GM21367 (cell line): ENCODE measurements around the gene C4orf54.

ENCODE experiments used
- ATAC-seq: cut with Tn5 transposase; IDR thresholded peaks from one replicate; pipeline ENCODE4 v1.9.1; 2021; ENCODE audit not compliant: unreplicated experiment

The C4orf54 gene

GRCh38 chr4:99625369-99625768 is 32.3 kb downstream of the C4orf54 start:
- ATAC-seq, result peak; percentile 45

GRCh38 chr4:99624141-99624719 is 33.4 kb downstream of the C4orf54 start:
- no peak for ATAC-seq

GRCh38 chr4:99622341-99622740 is 35.3 kb downstream of the C4orf54 start:
- no peak for ATAC-seq

DNA sequence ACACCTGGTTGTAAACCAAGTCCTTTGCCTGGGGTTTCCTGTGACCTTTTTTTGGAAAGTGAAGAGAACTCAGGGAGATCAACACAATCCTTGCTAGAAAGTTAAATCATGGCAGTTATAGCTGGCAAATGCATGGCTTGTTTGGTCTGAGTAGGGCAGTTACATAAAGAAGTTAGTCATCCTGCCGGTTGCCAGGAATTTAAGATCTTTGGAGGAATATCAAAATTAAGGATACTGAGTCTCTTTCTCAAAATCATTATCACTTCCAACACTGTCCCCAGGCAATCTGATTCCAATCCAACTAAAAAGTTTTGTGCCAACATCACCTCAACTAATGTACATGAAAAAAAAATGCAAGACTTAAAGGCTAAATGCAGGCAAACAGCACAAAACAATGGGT is 40.3 kb downstream of the C4orf54 start:
- ATAC-seq, result no peak

- peak; percentile 54 for ATAC-seq
Observed at GRCh38 chr4:99615170-99615820, 42.3 kb downstream of the C4orf54 start.

GRCh38 chr4:99614491-99614890 is 43.1 kb downstream of the C4orf54 start:
- ATAC-seq, result no peak

DNA sequence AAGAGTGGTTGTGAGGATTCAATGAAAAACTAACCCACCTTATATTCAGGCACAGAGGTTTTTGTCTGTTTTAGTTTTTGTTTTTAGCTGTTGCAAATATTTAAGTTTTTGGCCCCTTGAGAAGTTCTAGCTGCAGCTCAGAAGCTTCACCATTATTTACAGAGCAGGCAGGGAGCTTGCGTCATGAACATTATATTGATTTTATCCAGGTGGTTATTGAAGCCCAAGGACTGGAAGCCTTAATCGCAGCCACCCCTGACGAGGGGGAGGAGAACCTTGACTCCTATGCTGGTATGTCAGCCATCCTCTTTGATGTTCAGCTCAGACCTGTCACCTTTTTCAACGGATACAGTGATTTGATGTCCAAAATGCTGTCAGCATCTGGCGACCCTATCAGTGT is 44.9 kb downstream of the C4orf54 start:
- ATAC-seq, result no peak

DNA sequence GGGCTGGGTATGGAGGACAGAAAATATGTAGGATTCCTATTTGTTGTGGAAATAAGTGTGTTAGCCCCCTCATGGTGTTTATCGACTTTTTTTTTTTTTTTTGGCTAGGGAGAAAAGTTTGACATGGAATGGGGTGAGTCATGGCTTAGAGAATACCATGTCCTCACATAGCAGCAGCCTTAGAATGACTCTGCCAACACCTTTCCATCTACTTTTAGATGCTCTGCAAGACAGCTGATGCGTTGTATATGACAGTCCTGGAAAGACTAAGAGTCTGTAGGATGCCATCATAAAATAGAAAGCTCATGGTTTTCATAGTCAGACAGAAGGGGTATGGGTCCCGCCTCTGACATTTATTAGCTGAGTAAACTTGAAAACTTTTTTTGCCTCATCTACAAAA is 45.3 kb downstream of the C4orf54 start:
- ATAC-seq, result no peak

GRCh38 chr4:99610605-99611175 is 46.9 kb downstream of the C4orf54 start:
- ATAC-seq, result no peak

DNA sequence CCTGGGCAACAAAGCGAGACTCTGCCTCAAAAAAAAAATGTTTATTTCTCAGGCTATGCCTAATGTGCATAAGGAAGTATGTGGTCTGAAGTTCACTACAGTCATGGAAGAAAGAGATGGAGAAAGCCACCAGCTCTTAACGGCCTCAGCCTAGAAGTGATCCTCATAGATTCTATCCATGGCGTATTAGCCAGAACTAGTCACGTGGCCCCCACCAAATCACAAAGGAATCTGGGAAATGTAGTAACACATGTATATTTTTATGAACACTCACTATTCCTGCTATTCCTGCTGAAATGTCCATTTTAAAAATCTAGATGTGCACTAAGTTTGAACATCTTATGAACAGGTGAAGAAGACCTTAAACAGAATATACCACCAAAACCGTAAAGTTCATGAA is 49.2 kb downstream of the C4orf54 start:
- ATAC-seq, result no peak
